Measurements from ENCODE around the gene TXNIP.

DNA sequence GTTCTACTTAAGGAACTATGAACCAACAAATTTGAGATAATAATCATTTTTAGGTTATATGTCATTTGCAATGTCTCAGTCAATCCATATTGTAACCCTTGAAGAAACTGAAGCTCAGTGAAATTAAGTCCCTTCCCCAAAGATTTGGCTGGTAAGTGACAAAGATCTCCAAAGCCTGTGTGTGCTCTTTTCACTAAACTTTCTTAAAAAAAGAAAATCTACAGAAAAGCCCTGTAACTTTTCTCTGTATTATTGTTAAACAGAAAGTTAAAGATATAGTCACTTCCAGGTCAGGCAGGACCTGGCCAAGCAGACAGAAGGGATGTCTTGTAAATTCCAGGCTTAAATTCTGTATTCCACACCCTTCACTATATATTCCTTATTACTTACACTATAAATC is 40.0 kb downstream of the TXNIP start:
- TF ChIP-seq, protein P1, sequence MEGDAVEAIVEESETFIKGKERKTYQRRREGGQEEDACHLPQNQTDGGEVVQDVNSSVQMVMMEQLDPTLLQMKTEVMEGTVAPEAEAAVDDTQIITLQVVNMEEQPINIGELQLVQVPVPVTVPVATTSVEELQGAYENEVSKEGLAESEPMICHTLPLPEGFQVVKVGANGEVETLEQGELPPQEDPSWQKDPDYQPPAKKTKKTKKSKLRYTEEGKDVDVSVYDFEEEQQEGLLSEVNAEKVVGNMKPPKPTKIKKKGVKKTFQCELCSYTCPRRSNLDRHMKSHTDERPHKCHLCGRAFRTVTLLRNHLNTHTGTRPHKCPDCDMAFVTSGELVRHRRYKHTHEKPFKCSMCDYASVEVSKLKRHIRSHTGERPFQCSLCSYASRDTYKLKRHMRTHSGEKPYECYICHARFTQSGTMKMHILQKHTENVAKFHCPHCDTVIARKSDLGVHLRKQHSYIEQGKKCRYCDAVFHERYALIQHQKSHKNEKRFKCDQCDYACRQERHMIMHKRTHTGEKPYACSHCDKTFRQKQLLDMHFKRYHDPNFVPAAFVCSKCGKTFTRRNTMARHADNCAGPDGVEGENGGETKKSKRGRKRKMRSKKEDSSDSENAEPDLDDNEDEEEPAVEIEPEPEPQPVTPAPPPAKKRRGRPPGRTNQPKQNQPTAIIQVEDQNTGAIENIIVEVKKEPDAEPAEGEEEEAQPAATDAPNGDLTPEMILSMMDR (IDR thresholded peaks at IDR 0.05): no peak
- TF ChIP-seq POLR2A (IDR thresholded peaks at IDR 0.05): no peak
